Measurements from ENCODE around the gene CDHR3.

- TF ChIP-seq, protein P1, sequence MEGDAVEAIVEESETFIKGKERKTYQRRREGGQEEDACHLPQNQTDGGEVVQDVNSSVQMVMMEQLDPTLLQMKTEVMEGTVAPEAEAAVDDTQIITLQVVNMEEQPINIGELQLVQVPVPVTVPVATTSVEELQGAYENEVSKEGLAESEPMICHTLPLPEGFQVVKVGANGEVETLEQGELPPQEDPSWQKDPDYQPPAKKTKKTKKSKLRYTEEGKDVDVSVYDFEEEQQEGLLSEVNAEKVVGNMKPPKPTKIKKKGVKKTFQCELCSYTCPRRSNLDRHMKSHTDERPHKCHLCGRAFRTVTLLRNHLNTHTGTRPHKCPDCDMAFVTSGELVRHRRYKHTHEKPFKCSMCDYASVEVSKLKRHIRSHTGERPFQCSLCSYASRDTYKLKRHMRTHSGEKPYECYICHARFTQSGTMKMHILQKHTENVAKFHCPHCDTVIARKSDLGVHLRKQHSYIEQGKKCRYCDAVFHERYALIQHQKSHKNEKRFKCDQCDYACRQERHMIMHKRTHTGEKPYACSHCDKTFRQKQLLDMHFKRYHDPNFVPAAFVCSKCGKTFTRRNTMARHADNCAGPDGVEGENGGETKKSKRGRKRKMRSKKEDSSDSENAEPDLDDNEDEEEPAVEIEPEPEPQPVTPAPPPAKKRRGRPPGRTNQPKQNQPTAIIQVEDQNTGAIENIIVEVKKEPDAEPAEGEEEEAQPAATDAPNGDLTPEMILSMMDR (IDR thresholded peaks at IDR 0.05): no peak
- TF ChIP-seq, protein P2, sequence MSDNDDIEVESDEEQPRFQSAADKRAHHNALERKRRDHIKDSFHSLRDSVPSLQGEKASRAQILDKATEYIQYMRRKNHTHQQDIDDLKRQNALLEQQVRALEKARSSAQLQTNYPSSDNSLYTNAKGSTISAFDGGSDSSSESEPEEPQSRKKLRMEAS (CRISPR knock-in tag; IDR thresholded peaks at IDR 0.05): no peak
- TF ChIP-seq NFE2L1 (CRISPR knock-in tag; IDR thresholded peaks at IDR 0.05): no peak
- no peak for TF ChIP-seq ZNF121 (CRISPR knock-in tag; IDR thresholded peaks at IDR 0.05)
- TF ChIP-seq TCF7 (CRISPR knock-in tag; IDR thresholded peaks at IDR 0.05; ENCODE audit: low read depth): no peak
- TF ChIP-seq, protein P3, sequence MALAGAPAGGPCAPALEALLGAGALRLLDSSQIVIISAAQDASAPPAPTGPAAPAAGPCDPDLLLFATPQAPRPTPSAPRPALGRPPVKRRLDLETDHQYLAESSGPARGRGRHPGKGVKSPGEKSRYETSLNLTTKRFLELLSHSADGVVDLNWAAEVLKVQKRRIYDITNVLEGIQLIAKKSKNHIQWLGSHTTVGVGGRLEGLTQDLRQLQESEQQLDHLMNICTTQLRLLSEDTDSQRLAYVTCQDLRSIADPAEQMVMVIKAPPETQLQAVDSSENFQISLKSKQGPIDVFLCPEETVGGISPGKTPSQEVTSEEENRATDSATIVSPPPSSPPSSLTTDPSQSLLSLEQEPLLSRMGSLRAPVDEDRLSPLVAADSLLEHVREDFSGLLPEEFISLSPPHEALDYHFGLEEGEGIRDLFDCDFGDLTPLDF (CRISPR knock-in tag; IDR thresholded peaks at IDR 0.05): no peak
- no peak for TF ChIP-seq JUN (CRISPR knock-in tag; IDR thresholded peaks at IDR 0.05)
- no peak for TF ChIP-seq TP53 (CRISPR knock-in tag; IDR thresholded peaks at IDR 0.05)
- no peak for TF ChIP-seq ZNF396 (CRISPR knock-in tag; IDR thresholded peaks at IDR 0.05; ENCODE audit: borderline replicate concordance)
- TF ChIP-seq, protein P4, sequence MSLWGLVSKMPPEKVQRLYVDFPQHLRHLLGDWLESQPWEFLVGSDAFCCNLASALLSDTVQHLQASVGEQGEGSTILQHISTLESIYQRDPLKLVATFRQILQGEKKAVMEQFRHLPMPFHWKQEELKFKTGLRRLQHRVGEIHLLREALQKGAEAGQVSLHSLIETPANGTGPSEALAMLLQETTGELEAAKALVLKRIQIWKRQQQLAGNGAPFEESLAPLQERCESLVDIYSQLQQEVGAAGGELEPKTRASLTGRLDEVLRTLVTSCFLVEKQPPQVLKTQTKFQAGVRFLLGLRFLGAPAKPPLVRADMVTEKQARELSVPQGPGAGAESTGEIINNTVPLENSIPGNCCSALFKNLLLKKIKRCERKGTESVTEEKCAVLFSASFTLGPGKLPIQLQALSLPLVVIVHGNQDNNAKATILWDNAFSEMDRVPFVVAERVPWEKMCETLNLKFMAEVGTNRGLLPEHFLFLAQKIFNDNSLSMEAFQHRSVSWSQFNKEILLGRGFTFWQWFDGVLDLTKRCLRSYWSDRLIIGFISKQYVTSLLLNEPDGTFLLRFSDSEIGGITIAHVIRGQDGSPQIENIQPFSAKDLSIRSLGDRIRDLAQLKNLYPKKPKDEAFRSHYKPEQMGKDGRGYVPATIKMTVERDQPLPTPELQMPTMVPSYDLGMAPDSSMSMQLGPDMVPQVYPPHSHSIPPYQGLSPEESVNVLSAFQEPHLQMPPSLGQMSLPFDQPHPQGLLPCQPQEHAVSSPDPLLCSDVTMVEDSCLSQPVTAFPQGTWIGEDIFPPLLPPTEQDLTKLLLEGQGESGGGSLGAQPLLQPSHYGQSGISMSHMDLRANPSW (CRISPR knock-in tag; conservative IDR thresholded peaks at IDR 0.05; ENCODE audit: low read depth): no peak
- TF ChIP-seq NR2C2 (CRISPR knock-in tag; IDR thresholded peaks at IDR 0.05): no peak
Measured at GRCh38 chr7:105924945-105925344, 38.1 kb upstream of the CDHR3 start.
